CD4-positive, alpha-beta T cell (primary cell): ENCODE data around the gene ATPAF2. TPM values are rescaled to one million over a fixed set of nuclear protein-coding genes. Genes with fewer than 3 reads are reported as not detected.

Source experiments
- ATAC-seq: fragments of 200-7000 bp; cut with Tn5 transposase; one replicate; pipeline ENCODE4 v1.10.0; 2022; ENCODE audit warnings: mild to moderate bottlenecking; ENCODE audit not compliant: poor library complexity
- CTCF ChIA-PET: fragments of 350-600 bp; sonication (Branson Sonifier 250); formaldehyde crosslinking; loops from one replicate; lab custom pipeline; 2021; ENCODE audit warnings: antibody characterized with exemption, inconsistent platforms; lab: Charles Lee
- POLR2A ChIA-PET: fragments of 350-600 bp; sonication (Branson Sonifier 250); formaldehyde crosslinking; loops from one replicate; lab custom pipeline; 2021; ENCODE audit warnings: antibody characterized with exemption, inconsistent platforms; lab: Charles Lee
- DNase-seq, 14 experiments: peaks; one replicate each; pipeline ENCODE4 v3.0.0-alpha.2; 2013 to 2020; ENCODE audit warnings: mixed read lengths in 2 of 14
- H3K27ac ChIP-seq, 2 donors: one replicate each; pipeline versions ENCODE4 v1.5.1 to v1.7.0; 2013; ENCODE audit warnings: low read length in 2 of 2, low read depth in 1 of 2, mild to moderate bottlenecking in 1 of 2
- H3K27me3 ChIP-seq, 2 experiments: 1 replicate in 1 of 2; 2 replicates in 1 of 2; pipeline versions ENCODE4 v1.6.1 to v1.7.0; 2013; ENCODE audit warnings: low read length in 2 of 2, control low read depth in 1 of 2, mild to moderate bottlenecking in 1 of 2, moderate library complexity in 1 of 2; ENCODE audit not compliant: insufficient read depth in 2 of 2, control insufficient read depth in 1 of 2
- H3K36me3 ChIP-seq: one replicate; pipeline ENCODE4 v1.6.1; 2013; ENCODE audit warnings: low read length, control low read depth; ENCODE audit not compliant: insufficient read depth
- H3K4me1 ChIP-seq: one replicate; pipeline ENCODE4 v1.6.1; 2013; ENCODE audit warnings: low read length, control low read depth; ENCODE audit not compliant: insufficient read depth
- H3K4me3 ChIP-seq: one replicate; pipeline ENCODE4 v1.5.1; 2013; ENCODE audit warnings: mild to moderate bottlenecking, low read length, moderate library complexity
- H3K9me3 ChIP-seq, 2 experiments: 1 replicate in 1 of 2; 2 replicates in 1 of 2; pipeline versions ENCODE4 v1.6.1 to v1.7.0; 2013; ENCODE audit warnings: low read length in 2 of 2, mild to moderate bottlenecking in 2 of 2, control low read depth in 1 of 2, moderate library complexity in 1 of 2; ENCODE audit not compliant: control insufficient read depth in 1 of 2, insufficient read depth in 1 of 2
- H3K27ac Mint-ChIP-seq: one replicate; pipeline ENCODE4 v1.8.0; 2020; ENCODE audit warnings: mixed read lengths
- H3K27me3 Mint-ChIP-seq: one replicate; pipeline ENCODE4 v1.8.0; 2021; ENCODE audit warnings: mixed read lengths
- H3K36me3 Mint-ChIP-seq: one replicate; pipeline ENCODE4 v1.8.0; 2021; ENCODE audit warnings: low read depth, mixed read lengths
- H3K4me1 Mint-ChIP-seq: one replicate; pipeline ENCODE4 v1.8.0; 2021; ENCODE audit warnings: low read depth, mixed read lengths
- H3K4me3 Mint-ChIP-seq: one replicate; pipeline ENCODE4 v1.8.0; 2020; ENCODE audit warnings: mild to moderate bottlenecking, mixed read lengths
- H3K9me3 Mint-ChIP-seq: one replicate; pipeline ENCODE4 v1.8.0; 2020; ENCODE audit warnings: mixed read lengths
- CTCF ChIP-seq: fragments of 200-600 bp; IDR thresholded peaks from one replicate; pipeline ENCODE4 v1.8.0; 2022; ENCODE audit warnings: antibody characterized with exemption, mild to moderate bottlenecking
- intact Hi-C, 2 experiments: fragments of 100-400 bp; cut with DNase I in 1 of 2; cut with micrococcal nuclease in 1 of 2; formaldehyde crosslinking; loops; one replicate each; pipeline versions ENCODE4 v1.15.1 to v1.9.0; 2023 to 2025; cut with DNase I, micrococcal nuclease
- total RNA-seq, 174 experiments: library from RNA in 2 of 174; stranded (reverse) in 2 of 174; gene quantifications; one replicate each; pipeline ENCODE4 v1.2.3 and lab custom pipeline; 2021 to 2026

The ATPAF2 gene
- total RNA-seq, 2 experiments from 2014 or later, result 20.8 to 21.9 TPM

DNA sequence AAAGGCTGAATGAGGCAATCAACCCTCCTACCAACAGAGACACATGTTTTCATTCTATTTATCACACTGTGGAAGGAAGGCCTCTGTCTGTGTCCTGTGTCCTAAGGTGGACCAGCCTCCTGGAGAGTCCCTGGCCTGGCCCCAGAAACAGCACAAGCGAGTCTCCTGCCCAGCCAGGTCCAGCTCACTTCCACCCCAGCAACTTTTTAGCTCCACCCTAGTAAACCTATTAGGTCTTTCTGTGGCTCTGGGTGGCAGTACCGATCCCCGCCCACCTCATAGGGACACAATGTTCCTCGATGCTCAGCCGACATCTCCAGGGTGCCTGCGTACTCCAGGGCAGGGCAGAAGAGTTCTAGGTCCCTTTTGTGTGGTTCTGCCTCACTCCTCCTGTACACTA lies 55.6 kb downstream of the ATPAF2 start:
- H3K36me3 Mint-ChIP-seq, result no peaks in the 10 kb centered on the region
- no peak overlapping the region for H3K27ac Mint-ChIP-seq
- H3K27me3 ChIP-seq, result no peaks in the 10 kb centered on the region
- POLR2A ChIA-PET, result no interaction called here
- CTCF ChIA-PET, result no interaction called here
- H3K4me1 Mint-ChIP-seq, result no peaks in the 10 kb centered on the region
- no peak overlapping the region for H3K4me3 Mint-ChIP-seq
- intact Hi-C loops, result no loop called here
- no peaks in the 10 kb centered on the region for H3K9me3 ChIP-seq
- no peaks in the 10 kb centered on the region for H3K27me3 Mint-ChIP-seq
- no peaks in the 10 kb centered on the region for H3K9me3 Mint-ChIP-seq
- TF ChIP-seq CTCF, result no peak
- no peaks in the 10 kb centered on the region for H3K4me1 ChIP-seq
- H3K4me3 ChIP-seq, result no peak overlapping the region
- DNase-seq (no peak), ATAC-seq (no peak)
- H3K27ac ChIP-seq, result no peak overlapping the region
- no peaks in the 10 kb centered on the region for H3K36me3 ChIP-seq

GRCh38 chr17:17982801-17983200 lies 56.2 kb downstream of the ATPAF2 start:
- Mint-ChIP-seq H3K27ac (no peak overlapping the region), H3K36me3 (no peaks in the 10 kb centered on the region), H3K4me1 (no peaks in the 10 kb centered on the region), H3K9me3 (no peaks in the 10 kb centered on the region), H3K27me3 (no peaks in the 10 kb centered on the region), H3K4me3 (no peak overlapping the region)
- Histone ChIP-seq H3K4me3 (no peak overlapping the region), H3K36me3 (no peaks in the 10 kb centered on the region), H3K27me3 (no peaks in the 10 kb centered on the region), H3K27ac (no peak overlapping the region), H3K4me1 (no peaks in the 10 kb centered on the region), H3K9me3 (no peaks in the 10 kb centered on the region)
- TF ChIP-seq CTCF, result no peak
- POLR2A ChIA-PET, result no interaction called here
- no peak for ATAC-seq
- CTCF ChIA-PET, result interaction anchor here (0.5 kb wide), 1 partner anchor 33 kb away, joined by 3 read pairs; no protein-coding TSS in a partner anchor
- no peak for DNase-seq
- intact Hi-C loops, result no loop called here

GRCh38 chr17:17981330-17981729 lies 57.6 kb downstream of the ATPAF2 start:
- no peaks in the 10 kb centered on the region for H3K9me3 Mint-ChIP-seq
- Histone ChIP-seq H3K4me1 (no peaks in the 10 kb centered on the region), H3K27ac (no peak overlapping the region), H3K4me3 (no peak overlapping the region), H3K36me3 (no peaks in the 10 kb centered on the region), H3K27me3 (no peaks in the 10 kb centered on the region), H3K9me3 (no peaks in the 10 kb centered on the region)
- H3K36me3 Mint-ChIP-seq, result no peaks in the 10 kb centered on the region
- no peak overlapping the region for H3K27ac Mint-ChIP-seq
- no peaks in the 10 kb centered on the region for H3K27me3 Mint-ChIP-seq
- CTCF ChIA-PET, result no interaction called here
- TF ChIP-seq CTCF, result no peak
- intact Hi-C loops, result no loop called here
- no peak for DNase-seq
- POLR2A ChIA-PET, result interaction anchor here (1.2 kb wide), 1 partner anchor 9 kb away, joined by 3 read pairs; the partner anchor contains the start of gene TOM1L2
- no peak for ATAC-seq
- H3K4me1 Mint-ChIP-seq, result no peaks in the 10 kb centered on the region
- no peak overlapping the region for H3K4me3 Mint-ChIP-seq
